GM21717 (cell line): Measurements from ENCODE around the gene WWC1.
"Not testable (repeated sequence)": the region's sequence is repeated elsewhere in the genome, so short reads cannot be mapped to it uniquely, and the experiment has no call there.

Source experiments
- ATAC-seq: cut with Tn5 transposase; IDR thresholded peaks from one replicate; pipeline ENCODE4 v1.9.1; 2021; ENCODE audit warnings: mild to moderate bottlenecking, moderate library complexity; ENCODE audit not compliant: unreplicated experiment

The WWC1 gene

DNA sequence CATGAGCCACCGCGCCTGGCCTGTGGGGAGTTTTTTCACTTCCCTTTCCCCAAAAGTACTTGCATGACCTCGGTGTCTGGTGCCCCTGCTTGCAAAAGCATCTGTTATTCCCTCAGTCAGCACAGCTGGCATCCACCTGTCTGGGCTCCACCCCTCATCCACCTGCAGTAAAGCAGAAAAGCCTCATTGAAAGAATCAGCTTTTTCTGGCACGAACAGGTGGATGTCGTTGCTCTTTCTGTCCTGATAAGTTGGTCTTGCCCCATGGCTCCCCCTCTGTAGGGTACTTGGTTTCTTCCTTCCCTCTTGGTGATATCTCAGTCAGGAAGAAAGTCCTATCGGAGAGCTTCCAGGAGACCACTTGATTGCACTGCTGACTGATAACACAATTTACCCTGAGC is 37.4 kb downstream of the WWC1 start:
- ATAC-seq, result peak; percentile 78

DNA sequence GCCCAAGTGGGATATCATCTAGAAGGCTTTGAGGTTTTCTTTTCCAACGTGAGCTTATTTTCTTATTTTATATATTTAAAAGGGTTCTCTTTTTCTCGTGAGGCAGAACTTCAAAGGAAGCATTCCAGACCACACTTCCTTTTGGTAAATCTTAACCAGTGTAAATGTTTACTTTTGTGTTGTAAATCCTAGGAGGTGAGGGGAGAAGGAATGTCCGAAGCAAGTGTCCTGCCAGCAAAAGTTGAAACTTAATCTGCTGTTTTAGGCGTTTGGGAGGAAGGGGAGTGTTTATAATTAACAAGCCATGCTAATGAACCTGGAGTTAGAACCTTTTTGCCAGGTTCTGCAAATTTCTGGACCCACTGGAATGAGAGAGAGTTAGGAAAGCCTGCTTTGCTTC is 37.9 kb downstream of the WWC1 start:
- ATAC-seq, result no peak

DNA sequence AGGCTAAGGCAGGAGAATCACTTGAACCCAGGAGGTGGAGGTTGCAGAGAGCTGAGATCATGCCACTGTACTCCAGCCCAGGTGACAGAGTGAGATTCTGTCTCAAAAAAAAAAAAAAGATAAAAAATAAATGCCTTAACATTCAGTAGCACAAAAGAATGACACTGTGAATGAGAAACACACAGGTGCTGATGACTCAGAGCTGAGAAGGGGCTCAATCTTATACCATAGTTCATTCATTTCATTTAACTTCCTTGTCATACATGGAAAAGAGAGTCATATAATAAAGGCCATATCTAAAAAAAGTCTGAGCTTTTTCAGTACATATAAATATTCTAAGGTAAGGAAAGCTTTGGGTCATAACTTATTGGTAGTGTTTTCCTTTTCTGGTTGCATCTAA is 40.6 kb downstream of the WWC1 start:
- no peak for ATAC-seq

DNA sequence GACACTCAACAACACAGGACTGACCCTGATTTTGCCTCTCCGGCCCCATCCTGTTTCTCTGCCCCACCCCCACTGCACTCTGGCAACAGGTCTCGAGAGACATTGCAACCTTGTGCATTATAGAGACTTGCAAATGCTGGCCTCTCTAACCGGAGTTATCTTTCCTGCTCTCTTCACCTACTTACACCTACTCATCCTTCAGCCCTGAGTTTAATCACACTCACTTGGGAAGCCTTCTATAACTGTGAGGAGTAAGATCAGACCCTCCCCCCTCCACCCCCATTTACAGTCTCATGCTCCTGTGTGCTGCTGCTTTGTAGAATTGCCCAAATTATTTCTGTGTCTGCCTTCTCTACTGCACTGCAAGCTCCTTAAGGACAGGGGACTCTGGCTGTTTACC is 42.8 kb downstream of the WWC1 start:
- ATAC-seq, result no peak

DNA sequence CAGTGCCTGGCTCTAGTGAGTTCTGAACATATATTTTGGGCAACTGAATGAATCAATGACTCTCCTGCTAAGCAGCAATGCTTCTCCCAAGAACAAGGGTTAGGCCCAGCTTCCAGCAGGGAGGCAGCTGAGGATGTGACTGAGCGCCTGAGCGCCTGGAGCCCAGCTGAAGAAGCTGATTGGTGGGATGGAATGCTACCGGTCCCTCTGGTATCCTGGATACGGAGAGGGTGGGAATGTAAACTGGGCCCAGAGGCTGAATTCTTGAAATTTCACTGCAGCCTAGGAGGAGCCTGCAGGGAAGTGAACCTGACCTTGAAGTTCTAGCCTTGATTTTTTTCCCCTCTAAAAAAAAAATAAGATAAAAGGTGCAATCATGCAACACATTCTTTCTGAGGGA is 43.2 kb downstream of the WWC1 start:
- no peak for ATAC-seq

DNA sequence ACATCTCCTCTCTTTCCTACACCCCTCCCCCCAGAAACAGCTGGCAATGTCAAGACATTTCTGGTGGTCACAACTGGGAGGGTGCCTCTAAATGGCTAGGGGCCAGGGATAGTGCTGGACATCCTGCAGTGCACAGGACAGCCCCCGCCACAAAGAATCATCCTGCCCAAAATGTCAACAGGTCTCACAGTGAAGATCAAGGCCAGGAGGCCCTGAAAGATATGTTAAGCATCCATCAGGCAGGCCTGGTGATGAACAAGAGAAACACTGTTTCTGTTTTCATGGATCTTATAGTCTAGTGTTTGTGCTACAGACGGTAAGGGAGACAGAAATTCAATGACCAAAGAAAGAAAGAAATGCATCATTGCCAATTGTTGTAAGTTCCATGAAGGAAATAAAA is 45.9 kb downstream of the WWC1 start:
- ATAC-seq, result no peak

DNA sequence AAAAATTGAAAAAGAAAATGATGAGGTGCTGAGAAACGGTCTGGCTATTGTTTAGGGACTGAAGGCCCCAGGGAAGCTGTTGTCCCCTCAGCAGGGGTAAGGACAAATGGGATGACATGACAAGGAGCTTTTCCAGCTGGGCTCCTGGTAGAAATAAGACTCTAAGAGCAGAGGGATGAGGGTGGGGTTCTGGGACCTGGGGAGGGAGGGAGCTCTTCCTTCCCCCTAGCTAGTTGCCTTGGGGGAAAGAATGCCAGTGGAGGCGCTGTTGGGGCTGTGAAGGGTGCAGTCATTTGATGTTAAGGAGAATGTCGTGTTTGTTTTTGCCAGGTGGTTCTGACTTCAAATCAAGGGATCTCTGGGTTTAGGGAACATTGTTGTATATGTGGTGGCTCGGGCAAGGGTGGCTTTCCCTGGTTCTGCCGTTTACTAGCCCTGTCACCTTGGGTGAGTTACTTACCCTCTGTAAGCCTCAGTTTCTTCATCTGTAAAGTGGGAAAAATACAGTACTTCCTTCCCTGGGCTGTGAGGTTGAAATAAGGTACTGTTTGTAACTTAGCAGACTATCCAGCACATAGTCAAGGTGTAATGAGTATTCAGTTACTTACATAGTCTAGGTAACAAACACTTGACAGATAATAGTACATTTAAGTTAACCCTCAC is 47.8 kb downstream of the WWC1 start:
- no peak for ATAC-seq

DNA sequence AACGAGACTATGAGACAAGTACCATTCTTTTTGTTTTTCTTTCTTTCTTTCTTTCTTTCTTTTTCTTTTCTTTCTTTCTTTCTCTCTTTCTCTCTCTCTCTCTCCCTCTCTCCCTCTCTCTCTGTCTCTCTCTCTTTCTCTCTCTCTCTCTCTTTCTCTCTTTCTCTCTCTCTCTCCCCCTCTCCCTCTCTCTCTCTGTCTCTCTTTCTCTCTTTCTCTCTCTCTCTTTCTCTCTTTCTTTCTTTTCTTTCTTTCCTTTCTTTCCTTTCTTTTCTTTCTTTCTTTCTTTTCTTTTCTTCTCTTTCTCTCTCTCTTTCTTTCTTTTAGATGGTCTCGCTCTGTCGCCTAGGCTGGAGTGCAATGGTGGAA is 48.3 kb downstream of the WWC1 start:
- not testable (repeated sequence) for ATAC-seq

DNA sequence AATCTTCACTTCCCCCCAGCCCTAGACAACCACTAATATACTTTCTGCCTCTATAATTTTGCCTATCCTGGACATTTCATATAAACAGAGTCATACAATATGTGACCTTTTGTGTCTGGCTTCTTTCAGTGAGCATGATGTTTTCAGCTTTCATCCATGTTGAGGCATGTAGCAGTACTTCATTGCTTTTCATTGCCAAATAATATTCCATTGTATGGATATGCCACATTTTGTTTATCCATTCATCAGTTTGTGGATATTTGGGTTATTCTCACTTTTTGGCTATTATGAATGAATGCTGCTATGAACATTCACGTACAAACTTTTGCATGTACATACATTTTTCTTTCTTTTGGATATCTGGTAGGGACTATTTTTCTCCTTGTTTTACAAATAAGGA is 49.0 kb downstream of the WWC1 start:
- no peak for ATAC-seq

DNA sequence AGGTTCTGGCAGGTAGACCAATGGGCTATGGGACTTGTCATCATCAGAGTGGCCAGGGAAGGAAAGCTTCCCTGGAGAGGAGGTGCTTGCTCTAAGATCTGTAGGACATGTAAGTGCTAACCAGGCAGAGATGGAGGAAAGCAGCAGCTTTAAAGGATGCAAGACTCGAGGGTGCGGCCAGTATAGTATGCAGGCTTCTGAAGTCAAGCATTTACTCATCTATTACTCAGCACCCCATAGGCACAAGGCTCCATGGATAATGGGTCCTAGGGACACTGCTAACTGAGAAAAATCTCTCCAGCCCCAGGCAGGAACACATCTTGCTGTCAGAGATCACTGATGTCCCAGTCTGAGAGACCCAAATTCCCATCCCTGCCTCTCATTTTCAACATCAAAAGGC is 49.7 kb downstream of the WWC1 start:
- no peak for ATAC-seq

DNA sequence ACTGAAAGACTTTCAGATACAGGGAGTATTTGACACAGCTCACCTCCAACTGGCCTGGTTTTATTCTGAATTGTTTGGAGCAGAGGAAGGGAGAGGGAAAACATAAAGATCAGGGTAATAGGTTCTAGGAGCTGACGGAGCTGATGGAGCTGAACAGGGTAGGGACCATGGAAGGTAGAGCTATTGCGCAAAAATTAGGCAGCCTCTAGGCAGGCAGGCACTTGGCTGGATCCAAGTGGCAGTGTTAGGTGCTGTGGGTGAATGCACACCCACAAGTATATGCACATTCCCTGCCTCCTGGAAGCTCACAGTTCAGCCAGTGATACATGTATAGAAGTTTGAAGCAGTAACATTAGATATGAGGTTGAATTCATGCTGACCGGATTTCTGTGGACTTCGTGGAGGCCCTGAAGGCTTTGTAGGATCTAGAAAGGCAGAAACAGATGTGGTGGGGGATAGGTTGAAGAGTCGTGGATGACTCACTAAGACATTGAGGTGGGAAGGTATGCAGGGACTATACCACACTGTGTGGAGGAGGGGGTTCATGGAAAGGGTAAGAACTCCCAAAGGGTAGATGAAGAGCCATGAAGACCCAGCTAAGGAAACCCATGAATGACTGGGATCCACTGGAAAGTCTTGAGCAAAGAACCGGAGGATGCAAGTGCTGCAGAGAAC is 50.8 kb downstream of the WWC1 start:
- no peak for ATAC-seq

DNA sequence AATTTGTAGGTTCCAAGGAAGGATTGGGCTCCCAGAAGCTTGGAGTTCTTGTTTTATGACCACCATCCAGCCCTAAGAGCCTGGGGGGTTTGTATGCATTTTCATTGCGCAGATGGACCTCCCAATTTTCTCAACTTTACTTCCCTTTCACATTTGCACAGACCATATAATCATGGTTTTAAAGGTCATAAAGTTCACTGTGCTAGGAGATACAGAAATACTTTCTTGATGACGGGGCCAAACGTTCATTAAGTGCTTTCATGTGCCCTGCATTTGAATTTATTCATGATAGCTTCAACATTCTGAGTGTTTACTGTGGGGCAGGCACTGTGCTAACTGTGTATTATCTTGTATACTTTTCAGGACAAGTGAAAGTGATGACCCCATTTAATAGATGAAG is 51.5 kb downstream of the WWC1 start:
- no peak for ATAC-seq

DNA sequence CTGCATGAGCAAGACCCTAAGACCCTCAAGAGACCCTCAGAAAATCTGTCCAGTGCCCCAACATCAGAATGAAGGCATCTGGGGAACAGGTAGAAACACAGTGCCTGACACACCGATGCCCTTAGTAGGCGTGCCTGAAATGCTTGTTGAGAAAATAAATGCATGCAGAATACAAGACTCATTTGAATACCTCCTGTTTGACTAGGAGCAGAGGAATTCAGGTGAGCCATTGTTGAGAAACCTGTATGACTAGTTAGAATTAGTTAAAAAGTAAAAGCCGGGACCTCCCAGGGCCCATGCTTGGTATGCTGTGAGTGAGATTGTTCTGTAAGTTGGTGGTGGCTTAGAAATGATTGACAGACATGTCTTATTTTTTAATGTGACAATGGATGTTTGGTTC is 55.0 kb downstream of the WWC1 start:
- ATAC-seq, result no peak

DNA sequence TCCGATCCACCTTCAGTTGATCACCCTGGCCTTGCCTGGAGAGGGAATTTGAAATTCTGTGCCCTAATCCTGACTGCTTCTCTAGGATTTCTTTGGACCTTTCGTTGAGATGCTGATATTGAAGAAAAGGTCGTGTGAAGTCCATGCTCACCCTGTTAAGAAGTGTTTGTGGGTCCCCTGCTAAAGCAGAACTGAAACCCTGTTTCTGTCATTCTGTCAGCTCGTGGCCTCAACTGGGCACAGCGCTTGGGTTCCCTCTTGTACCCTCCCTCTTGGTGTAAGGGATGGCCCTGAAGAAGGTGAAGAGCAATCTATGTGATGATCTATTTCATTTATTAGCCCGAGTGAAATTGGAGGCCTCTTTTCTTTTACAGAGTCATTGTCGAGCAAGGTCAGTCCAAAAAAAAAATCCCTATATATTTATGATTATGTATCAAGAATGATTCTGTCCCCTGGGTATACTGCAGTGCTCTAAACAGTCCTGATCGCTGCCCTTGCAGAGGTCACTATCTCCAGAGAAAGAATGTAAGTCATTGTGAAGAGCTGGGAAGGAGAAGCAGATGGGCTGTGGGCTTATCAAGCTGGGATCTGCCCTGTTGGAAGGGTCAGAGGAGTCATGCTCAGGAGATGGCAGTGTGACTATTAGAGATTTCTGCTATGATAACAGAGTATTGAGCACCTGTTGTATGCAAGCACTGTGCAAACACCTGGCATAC is 56.1 kb downstream of the WWC1 start:
- ATAC-seq, result no peak

DNA sequence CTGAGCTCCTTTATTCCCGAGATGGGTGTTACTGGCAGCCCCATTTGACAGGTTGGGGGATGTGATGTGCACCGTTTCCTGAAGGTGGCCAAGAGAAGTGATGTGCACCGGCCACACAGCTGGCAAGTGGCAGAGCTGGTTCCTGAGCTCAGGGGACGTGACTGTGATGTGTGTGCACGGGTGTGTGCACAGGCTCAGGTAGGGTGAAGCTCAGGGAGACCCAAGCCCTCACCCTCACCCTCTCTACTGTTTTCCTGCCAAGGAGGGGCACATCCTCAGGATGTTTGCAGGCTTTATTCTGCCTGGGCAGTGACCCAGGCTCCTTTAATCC is 56.6 kb downstream of the WWC1 start:
- no peak for ATAC-seq

DNA sequence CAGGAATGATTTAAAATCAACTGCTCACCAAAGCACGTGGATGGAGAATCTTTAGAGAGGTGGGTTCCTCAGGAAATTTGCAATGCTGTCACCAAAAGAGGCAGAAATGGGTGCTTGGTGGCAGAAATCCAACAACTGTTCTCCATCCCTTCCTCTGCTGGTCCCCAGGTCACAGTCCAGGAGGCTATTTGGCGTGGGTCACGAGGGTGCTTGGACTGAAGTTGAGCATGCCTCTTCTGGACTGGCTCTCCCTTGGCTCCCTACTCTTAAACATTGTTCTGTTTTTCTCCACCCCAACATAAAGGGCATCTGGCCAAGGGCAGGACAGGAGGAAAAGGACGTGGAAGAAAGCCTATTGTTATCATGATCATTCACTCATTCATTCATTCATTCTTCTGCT is 58.9 kb downstream of the WWC1 start:
- ATAC-seq, result no peak

DNA sequence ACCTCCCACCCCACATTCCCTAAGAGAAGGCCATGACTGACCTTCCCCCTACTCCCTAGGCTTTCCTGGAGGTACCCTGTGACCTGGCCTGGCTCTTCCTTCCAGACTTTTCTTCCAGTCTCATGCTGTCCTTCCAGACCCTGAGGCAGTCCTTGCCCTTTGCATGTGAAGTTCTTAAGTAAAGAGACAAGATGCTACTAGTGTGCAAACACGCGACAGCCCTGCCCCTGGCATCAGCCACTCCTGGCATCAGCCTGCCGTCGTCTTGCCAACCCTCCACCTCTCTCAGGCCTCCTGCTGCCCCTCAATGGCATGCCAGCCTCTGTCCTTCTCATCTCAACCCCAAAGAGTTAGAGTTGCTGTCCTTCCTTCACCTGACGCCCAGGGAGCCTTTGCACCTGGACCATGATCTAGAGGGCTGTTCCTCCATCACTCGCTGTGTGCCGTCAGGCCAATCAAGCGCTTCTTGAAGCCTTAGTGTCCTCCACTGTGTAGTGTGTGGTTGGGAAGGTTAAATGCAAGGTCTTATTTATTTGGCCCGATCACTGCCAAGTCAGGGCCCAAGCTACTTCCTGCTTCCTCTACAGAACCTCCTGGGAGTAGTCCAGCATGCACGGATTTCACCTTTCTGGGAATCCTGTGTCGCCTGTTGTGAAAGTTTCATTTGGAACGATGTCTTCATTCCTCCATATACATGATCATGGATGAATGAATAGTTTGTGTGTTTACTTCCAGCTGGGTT is 61.9 kb downstream of the WWC1 start:
- no peak for ATAC-seq

DNA sequence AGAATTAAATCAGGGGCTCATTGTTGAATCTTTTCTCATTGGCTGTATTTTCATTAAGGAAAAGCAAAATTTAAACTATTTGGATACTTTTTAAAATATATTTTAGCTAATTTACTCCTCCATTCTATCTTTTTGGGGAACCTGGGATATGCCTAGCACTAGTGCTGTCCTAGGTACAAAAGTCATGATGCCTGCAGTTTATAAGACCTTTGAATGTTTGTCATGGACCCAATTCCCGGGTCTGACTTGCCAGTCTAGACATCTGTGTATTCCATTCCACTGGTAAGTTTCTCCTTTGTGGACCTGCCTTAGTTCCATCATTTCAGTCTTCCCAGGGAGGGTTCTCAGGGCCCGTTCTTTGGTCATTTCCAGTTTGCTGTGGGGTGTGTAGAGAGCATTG is 63.0 kb downstream of the WWC1 start:
- no peak for ATAC-seq

DNA sequence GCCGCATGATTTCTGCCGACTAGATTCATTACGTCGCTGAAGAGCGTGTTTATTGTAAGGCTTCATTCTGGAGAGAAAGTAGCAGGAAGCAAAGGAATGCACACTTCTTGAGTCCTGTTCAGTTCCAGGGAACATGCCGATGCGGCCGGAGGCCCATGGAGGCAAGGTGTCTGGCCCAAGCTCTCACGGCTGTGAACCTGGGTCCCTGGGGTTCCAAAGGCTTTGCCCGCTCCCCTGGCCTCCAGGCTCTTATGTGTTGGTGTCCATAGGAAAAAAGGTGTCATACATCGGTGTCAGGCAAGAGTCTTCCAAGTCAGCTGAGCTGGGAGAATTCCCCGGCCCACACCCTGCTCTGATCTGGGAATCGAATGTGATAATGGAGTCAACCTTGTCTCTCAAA is 64.7 kb downstream of the WWC1 start:
- no peak for ATAC-seq

DNA sequence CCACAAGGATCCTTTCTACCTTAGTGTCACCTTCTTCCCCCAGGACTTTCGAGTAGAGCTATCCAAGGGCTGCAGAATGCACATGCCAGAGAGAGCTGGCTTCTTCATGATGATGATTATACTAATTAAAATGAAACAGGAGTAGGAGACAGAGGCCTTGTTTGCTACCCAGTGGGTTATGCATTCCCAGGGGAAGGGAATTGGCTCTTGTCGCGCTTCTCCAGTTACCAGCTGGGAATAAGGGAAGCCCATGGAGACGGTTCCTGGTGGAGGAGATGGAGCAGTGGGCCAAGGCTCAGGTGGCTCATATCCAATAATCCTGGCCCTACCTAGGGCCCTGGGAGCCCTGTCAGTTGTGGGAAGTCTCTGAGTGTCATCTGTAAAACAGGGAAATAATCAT is 65.1 kb downstream of the WWC1 start:
- ATAC-seq, result no peak

DNA sequence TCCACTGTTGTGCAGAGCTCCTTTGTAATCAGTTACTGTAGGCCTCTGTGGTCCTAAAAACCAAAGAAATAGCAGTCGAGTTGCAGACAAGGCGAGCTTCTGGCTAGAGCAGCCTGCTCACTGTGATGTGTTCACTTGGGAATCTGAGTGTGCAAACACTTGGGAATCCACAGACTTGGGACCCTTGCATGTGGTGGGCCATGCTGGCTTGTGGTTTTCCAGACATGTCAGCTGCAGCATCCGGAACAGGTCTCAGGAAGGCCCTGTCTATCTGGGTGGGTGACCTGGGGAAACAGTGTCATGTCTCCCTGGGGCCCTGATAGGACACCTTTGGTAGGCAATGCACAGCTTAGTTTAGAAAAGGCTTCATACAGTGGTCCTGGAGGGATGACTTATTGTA is 66.4 kb downstream of the WWC1 start:
- ATAC-seq, result no peak
